ENCODE measurements around the gene PRKCD.
A peak's percentile ranks its signal among the peaks of the same experiment; 100 is the strongest.

PRKCD gene

GRCh38 chr3:53129344-53129743 is 31.7 kb upstream of the PRKCD start:
- Histone ChIP-seq H3K27me3 (ENCODE audit: insufficient read depth, low read length) (no peaks in the 10 kb centered on the region), H3K9me3 (ENCODE audit: insufficient read depth, low read depth, low read length) (no peaks in the 10 kb centered on the region), H3K36me3 (ENCODE audit: control insufficient read depth in 1 of 2, insufficient read depth in 2 of 2, low read length in 2 of 2) (peaks cover 5 to 6% of the 10 kb centered on the region in 2 experiments), H3K23ac (ENCODE audit: low read length) (no peak overlapping the region), H2AFZ (ENCODE audit: insufficient read depth, low read length, poor library complexity) (no peak overlapping the region), H3K4me2 (ENCODE audit: low read length) (peak overlapping the region; percentile 73), H3K79me2 (ENCODE audit: control insufficient read depth, insufficient read depth, low read length, poor library complexity) (peaks cover 4% of the 10 kb centered on the region), H3K9ac (ENCODE audit: low read length) (no peak overlapping the region), H4K8ac (ENCODE audit: low read depth, low read length) (peak overlapping the region; percentile 74), H3K4me1 (ENCODE audit: control insufficient read depth in 1 of 2, insufficient read depth in 2 of 2, low read length in 2 of 2) (peaks cover 4 to 5% of the 10 kb centered on the region in 2 experiments), H2AK5ac (ENCODE audit: low read length) (no peak overlapping the region), H3K79me1 (ENCODE audit: low read length) (peaks cover 7% of the 10 kb centered on the region), H3K27ac (ENCODE audit: low read depth, low read length) (no peak overlapping the region), H4K91ac (ENCODE audit: low read depth, low read length) (no peak overlapping the region), H3K4ac (ENCODE audit: low read depth, low read length) (peak overlapping the region; percentile 76), H2BK12ac (ENCODE audit: low read length) (no peak overlapping the region), H3K14ac (ENCODE audit: low read length) (no peak overlapping the region), H3K18ac (ENCODE audit: low read length) (no peak overlapping the region), H2BK120ac (ENCODE audit: insufficient read depth, low read length, poor library complexity) (no peak overlapping the region), H3K4me3 (ENCODE audit: low read depth, low read length) (peak overlapping the region; percentile 89), H2BK5ac (ENCODE audit: low read depth, low read length, poor library complexity) (no peak overlapping the region), H4K12ac (ENCODE audit: low read depth, low read length) (no peak overlapping the region)
- no CpG with 5 or more reads among the region's 3 CpGs for WGBS (ENCODE audit: extremely low coverage, insufficient coverage, insufficient read length)
- DNase-seq, result no peak

DNA sequence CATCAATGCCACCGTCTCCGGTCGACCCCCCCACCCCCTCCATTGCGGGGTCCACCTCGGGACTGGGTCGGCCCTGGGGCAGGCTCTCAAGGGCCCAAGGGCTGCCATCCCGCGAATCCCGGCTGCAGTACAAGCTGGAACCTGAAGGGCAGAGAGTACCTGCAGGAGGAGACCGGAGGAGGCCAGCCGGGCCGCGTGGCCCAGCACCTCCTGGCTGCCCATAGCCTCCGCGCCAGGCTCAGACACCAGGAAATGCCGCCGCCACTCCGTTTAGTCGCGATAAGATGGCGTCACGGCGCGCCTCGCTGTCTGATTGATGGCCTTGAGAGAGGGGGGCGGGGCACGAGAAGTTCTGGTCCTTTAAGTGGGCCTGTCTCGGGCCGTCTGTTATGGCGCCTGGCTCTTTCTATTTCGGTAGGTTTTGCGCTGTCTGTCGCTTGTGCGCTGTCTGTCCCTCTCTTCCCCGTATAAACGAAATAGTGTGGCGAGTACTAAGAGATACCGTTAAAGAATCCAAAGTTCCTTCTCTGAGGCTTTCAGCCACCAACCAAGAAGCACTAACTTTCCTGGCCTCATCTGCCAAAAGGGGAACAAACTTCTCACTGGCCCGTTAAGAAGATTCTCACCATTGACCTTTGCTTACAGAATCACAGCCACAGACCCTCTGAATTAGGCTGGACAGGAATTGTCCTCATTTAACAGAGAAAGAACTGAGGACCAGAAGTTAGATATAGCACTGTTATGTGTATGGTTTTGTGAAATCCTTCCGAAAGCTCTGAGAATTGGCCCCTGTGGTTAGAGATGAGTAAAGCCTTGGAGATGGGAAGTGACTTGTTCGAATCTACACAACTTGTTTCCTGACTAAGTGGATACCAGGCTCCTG is 30.6 kb upstream of the PRKCD start, which contains the start of gene RFT1:
RFT1 (minus strand) TSS at position 257 of the 883 bp plus-strand sequence; CDS start at position 222, 35 bp downstream.
- Histone ChIP-seq H4K91ac (ENCODE audit: low read depth, low read length) (peak within 1 kb of the TSS; percentile 94), H2BK120ac (ENCODE audit: insufficient read depth, low read length, poor library complexity) (peak within 1 kb of the TSS; percentile 67), H3K18ac (ENCODE audit: low read length) (peak within 1 kb of the TSS; percentile 94), H3K4me2 (ENCODE audit: low read length) (peak within 1 kb of the TSS; percentile 73), H3K9ac (ENCODE audit: low read length) (peak within 1 kb of the TSS; percentile 96), H2AFZ (ENCODE audit: insufficient read depth, low read length, poor library complexity) (peak within 1 kb of the TSS; percentile 89), H4K12ac (ENCODE audit: low read depth, low read length) (peak within 1 kb of the TSS; percentile 85), H2BK12ac (ENCODE audit: low read length) (peak within 1 kb of the TSS; percentile 27), H2AK5ac (ENCODE audit: low read length) (peak within 1 kb of the TSS; percentile 39), H3K79me2 (ENCODE audit: control insufficient read depth, insufficient read depth, low read length, poor library complexity) (peaks cover 4% of the 10 kb centered on the region), H3K23ac (ENCODE audit: low read length) (no peak within 1 kb of the TSS), H3K4me1 (ENCODE audit: control insufficient read depth in 1 of 2, insufficient read depth in 2 of 2, low read length in 2 of 2) (peaks cover 4 to 5% of the 10 kb centered on the region in 2 experiments), H4K8ac (ENCODE audit: low read depth, low read length) (peak within 1 kb of the TSS; percentile 99), H3K27ac (ENCODE audit: low read depth, low read length) (peak within 1 kb of the TSS; percentile 35), H3K14ac (ENCODE audit: low read length) (peak within 1 kb of the TSS; percentile 90), H3K9me3 (ENCODE audit: insufficient read depth, low read depth, low read length) (no peaks in the 10 kb centered on the region), H3K27me3 (ENCODE audit: insufficient read depth, low read length) (no peaks in the 10 kb centered on the region), H3K36me3 (ENCODE audit: control insufficient read depth in 1 of 2, insufficient read depth in 2 of 2, low read length in 2 of 2) (peaks cover 2 to 3% of the 10 kb centered on the region in 2 experiments), H2BK5ac (ENCODE audit: low read depth, low read length, poor library complexity) (peak within 1 kb of the TSS; percentile 56), H3K4me3 (ENCODE audit: low read depth, low read length) (peak within 1 kb of the TSS; percentile 89), H3K4ac (ENCODE audit: low read depth, low read length) (peak within 1 kb of the TSS; percentile 76), H3K79me1 (ENCODE audit: low read length) (peaks cover 7% of the 10 kb centered on the region)
- no CpG with 5 or more reads among the region's 41 CpGs for WGBS (ENCODE audit: extremely low coverage, insufficient coverage, insufficient read length)
- DNase-seq, result peak; percentile 98 to 99

DNA sequence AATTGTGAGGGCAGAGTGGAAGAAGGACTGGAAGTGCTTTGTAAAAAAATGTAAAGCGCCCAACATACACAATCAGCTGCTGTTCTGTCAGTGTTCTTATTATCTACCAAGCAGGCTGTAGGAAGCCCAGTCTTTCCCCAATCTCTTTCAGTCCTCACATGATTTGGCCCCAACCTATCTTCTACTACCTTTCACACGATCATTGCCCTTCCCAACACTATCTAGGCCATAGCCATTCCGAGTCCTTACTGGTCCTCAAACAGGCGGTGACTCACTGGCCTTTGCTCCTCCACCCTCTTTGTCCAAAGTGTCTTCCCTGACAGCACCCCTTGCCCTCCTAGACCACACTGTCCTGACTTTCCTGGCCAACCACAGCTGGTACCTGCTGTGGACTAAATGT is 29.9 kb upstream of the PRKCD start:
- no peak for DNase-seq
- Histone ChIP-seq H4K91ac (ENCODE audit: low read depth, low read length) (no peak overlapping the region), H3K79me2 (ENCODE audit: control insufficient read depth, insufficient read depth, low read length, poor library complexity) (peaks cover 4% of the 10 kb centered on the region), H3K14ac (ENCODE audit: low read length) (no peak overlapping the region), H3K4me2 (ENCODE audit: low read length) (peak overlapping the region; percentile 73), H4K8ac (ENCODE audit: low read depth, low read length) (peak overlapping the region; percentile 93), H3K4ac (ENCODE audit: low read depth, low read length) (no peak overlapping the region), H3K27me3 (ENCODE audit: insufficient read depth, low read length) (no peaks in the 10 kb centered on the region), H3K79me1 (ENCODE audit: low read length) (peaks cover 7% of the 10 kb centered on the region), H2AK5ac (ENCODE audit: low read length) (peak overlapping the region; percentile 13), H2BK5ac (ENCODE audit: low read depth, low read length, poor library complexity) (no peak overlapping the region), H4K12ac (ENCODE audit: low read depth, low read length) (peak overlapping the region; percentile 39), H3K18ac (ENCODE audit: low read length) (no peak overlapping the region), H3K27ac (ENCODE audit: low read depth, low read length) (no peak overlapping the region), H2AFZ (ENCODE audit: insufficient read depth, low read length, poor library complexity) (peak overlapping the region; percentile 1), H2BK120ac (ENCODE audit: insufficient read depth, low read length, poor library complexity) (no peak overlapping the region), H2BK12ac (ENCODE audit: low read length) (peak overlapping the region; percentile 27), H3K9ac (ENCODE audit: low read length) (no peak overlapping the region), H3K9me3 (ENCODE audit: insufficient read depth, low read depth, low read length) (no peaks in the 10 kb centered on the region), H3K23ac (ENCODE audit: low read length) (no peak overlapping the region), H3K36me3 (ENCODE audit: control insufficient read depth in 1 of 2, insufficient read depth in 2 of 2, low read length in 2 of 2) (no peaks in the 10 kb centered on the region), H3K4me3 (ENCODE audit: low read depth, low read length) (no peak overlapping the region), H3K4me1 (ENCODE audit: control insufficient read depth in 1 of 2, insufficient read depth in 2 of 2, low read length in 2 of 2) (peaks cover 4 to 5% of the 10 kb centered on the region in 2 experiments)
- no CpG with 5 or more reads among the region's 4 CpGs for WGBS (ENCODE audit: extremely low coverage, insufficient coverage, insufficient read length)

DNA sequence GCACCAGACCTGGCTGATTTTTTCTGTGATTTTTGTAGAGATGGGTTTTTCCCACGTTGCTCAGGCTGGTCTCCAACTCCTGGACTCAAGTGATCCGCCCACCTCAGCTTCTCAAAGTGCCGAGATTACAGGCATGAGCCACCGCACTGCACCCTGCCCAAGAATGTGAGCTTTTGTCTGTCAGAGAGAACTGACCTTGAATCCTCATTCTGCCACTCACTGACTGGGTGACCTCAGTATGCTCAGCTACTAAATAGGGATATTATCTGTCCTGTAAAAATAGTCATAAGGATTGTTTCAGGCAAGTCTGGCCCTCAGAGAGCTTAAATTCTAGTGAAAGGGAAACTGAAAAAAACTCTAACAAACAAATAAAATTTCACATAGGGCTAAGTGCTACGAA is 28.7 kb upstream of the PRKCD start:
- Histone ChIP-seq H3K18ac (ENCODE audit: low read length) (no peak overlapping the region), H3K9me3 (ENCODE audit: insufficient read depth, low read depth, low read length) (peaks cover 2% of the 10 kb centered on the region), H3K27ac (ENCODE audit: low read depth, low read length) (no peak overlapping the region), H3K27me3 (ENCODE audit: insufficient read depth, low read length) (no peaks in the 10 kb centered on the region), H3K4me2 (ENCODE audit: low read length) (no peak overlapping the region), H2BK5ac (ENCODE audit: low read depth, low read length, poor library complexity) (no peak overlapping the region), H3K4ac (ENCODE audit: low read depth, low read length) (no peak overlapping the region), H4K91ac (ENCODE audit: low read depth, low read length) (no peak overlapping the region), H4K8ac (ENCODE audit: low read depth, low read length) (no peak overlapping the region), H3K79me2 (ENCODE audit: control insufficient read depth, insufficient read depth, low read length, poor library complexity) (peaks cover 4% of the 10 kb centered on the region), H4K12ac (ENCODE audit: low read depth, low read length) (no peak overlapping the region), H3K79me1 (ENCODE audit: low read length) (peaks cover 7% of the 10 kb centered on the region), H3K14ac (ENCODE audit: low read length) (no peak overlapping the region), H3K4me1 (ENCODE audit: control insufficient read depth in 1 of 2, insufficient read depth in 2 of 2, low read length in 2 of 2) (peaks cover 4 to 5% of the 10 kb centered on the region in 2 experiments), H2AFZ (ENCODE audit: insufficient read depth, low read length, poor library complexity) (no peak overlapping the region), H3K4me3 (ENCODE audit: low read depth, low read length) (no peak overlapping the region), H2BK120ac (ENCODE audit: insufficient read depth, low read length, poor library complexity) (no peak overlapping the region), H3K36me3 (ENCODE audit: control insufficient read depth in 1 of 2, insufficient read depth in 2 of 2, low read length in 2 of 2) (no peaks in the 10 kb centered on the region), H2BK12ac (ENCODE audit: low read length) (no peak overlapping the region), H3K9ac (ENCODE audit: low read length) (no peak overlapping the region), H2AK5ac (ENCODE audit: low read length) (no peak overlapping the region), H3K23ac (ENCODE audit: low read length) (no peak overlapping the region)
- DNase-seq, result no peak
- WGBS (ENCODE audit: extremely low coverage, insufficient coverage, insufficient read length), result no CpG with 5 or more reads among the region's 5 CpGs

All from trophoblast cell (in vitro differentiated cells and primary cell).